ES-I3 (cell line): Measurements from ENCODE around the gene ABI2.
"Not testable (repeated sequence)": the region's sequence is repeated elsewhere in the genome, so short reads cannot be mapped to it uniquely, and the experiment has no call there.

ENCODE experiments used
- H3K36me3 ChIP-seq: 2 replicates; pipeline ENCODE4 v1.6.1; 2013; ENCODE audit warnings: mild to moderate bottlenecking, low read length, control low read depth, moderate library complexity; ENCODE audit not compliant: insufficient read depth
- H3K4me1 ChIP-seq: 2 replicates; pipeline ENCODE4 v1.6.1; 2013; ENCODE audit warnings: mild to moderate bottlenecking, control low read depth, low read length; ENCODE audit not compliant: insufficient read depth
- H3K9ac ChIP-seq: 2 replicates; pipeline ENCODE4 v1.6.1; 2013; ENCODE audit warnings: low read depth, mild to moderate bottlenecking, low read length, moderate library complexity
- H3K9me3 ChIP-seq: 2 replicates; pipeline ENCODE4 v1.6.1; 2013; ENCODE audit warnings: mild to moderate bottlenecking, low read length, moderate library complexity; ENCODE audit not compliant: control insufficient read depth, insufficient read depth

The ABI2 gene

GRCh38 chr2:203427061-203427460, 98.9 kb downstream of the ABI2 start:
- H3K4me1 ChIP-seq: no peaks in the 10 kb centered on the region
- peaks cover 9% of the 10 kb centered on the region for H3K36me3 ChIP-seq
- no peak overlapping the region for H3K9ac ChIP-seq
- no peaks in the 10 kb centered on the region for H3K9me3 ChIP-seq

- not testable (repeated sequence) for H3K9ac ChIP-seq, H3K36me3 ChIP-seq, H3K9me3 ChIP-seq, H3K4me1 ChIP-seq
Measured at GRCh38 chr2:203429643-203430042, 101.4 kb downstream of the ABI2 start.

DNA sequence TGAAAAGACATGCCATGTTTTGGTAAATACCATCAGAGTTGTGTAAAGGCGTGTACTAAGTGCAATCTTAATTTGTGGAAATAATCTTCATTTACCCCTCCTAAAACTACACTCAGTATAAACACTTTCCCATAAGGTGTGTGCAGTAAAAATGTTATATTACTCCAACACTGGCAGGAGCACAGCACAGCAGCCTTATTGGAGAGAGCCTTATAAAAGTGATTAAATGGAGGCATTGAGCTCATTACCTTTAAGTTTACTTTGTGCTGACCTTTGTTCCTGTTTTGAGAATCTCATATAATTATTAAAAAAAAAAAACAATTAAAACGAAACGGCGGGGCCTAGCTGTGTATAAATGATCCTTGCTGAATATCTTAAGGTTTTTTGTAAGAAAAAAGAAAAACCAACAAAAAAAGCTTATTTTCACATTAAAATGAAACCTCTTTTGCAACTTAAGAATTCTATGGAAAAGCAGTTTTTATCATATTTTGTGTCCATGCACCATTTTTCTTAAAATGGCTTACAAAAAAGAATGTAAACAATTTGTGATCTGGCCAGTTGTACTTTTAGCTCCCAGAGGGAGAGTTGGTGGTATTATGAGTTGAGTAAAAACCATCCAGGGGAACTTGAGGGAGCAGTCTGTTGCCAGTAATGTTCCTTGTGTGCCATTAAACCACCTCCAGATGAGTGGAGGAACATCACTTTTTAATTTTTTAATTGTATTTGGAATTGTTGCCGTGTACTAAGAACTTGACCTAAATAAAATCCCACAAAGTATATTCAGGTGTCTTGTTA, 103.4 kb downstream of the ABI2 start:
- Histone ChIP-seq H3K4me1 (no peaks in the 10 kb centered on the region), H3K36me3 (peaks cover 9% of the 10 kb centered on the region), H3K9ac (no peak overlapping the region; the same call in 1 of the 2 replicates), H3K9me3 (no peaks in the 10 kb centered on the region)

DNA sequence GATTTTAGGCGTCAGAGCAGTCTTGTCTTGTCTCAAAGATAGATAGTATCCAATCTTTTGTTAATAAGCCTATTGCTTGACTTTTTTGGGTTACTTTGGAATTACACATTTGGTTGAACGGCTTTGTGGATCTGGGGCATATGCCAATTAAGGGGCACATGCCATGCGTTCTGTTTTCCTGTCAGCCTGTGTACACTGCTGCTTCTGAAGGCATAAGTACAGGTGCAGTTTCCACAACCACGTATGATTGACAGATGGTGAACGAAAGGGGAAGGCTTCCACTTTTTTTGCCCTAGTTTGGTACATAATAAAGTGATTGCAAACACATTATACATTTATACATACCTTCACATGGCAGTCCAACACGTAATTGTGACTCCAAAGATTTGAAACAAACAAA, 104.6 kb downstream of the ABI2 start:
- Histone ChIP-seq H3K36me3 (peaks cover 2% of the 10 kb centered on the region; the same call in 1 of the 2 replicates), H3K4me1 (no peaks in the 10 kb centered on the region), H3K9me3 (no peaks in the 10 kb centered on the region), H3K9ac (no peak overlapping the region)

DNA sequence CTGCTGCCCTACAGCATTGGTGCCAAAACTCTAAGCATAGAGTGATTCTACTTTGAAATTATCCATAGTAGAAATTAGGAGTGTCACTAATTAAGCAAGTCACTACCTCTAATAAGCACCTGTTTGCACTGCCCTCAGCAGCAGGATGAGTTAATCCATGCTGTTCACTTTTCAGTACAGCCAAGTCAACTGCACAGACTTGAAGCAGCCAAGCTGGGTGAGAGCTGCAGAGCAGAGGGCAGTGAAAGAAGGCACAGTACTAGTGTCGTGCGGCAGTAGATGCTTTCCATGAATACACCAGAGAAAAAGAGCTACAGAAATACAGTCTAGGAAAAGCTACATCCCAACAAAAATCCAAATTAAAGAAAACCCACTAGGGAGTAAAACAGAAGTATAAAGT, 108.3 kb downstream of the ABI2 start:
- no peaks in the 10 kb centered on the region for H3K9me3 ChIP-seq
- H3K36me3 ChIP-seq: peaks cover 10% of the 10 kb centered on the region
- H3K4me1 ChIP-seq: no peaks in the 10 kb centered on the region
- no peak overlapping the region for H3K9ac ChIP-seq

- no peaks in the 10 kb centered on the region for H3K4me1 ChIP-seq
Measured at GRCh38 chr2:203437511-203437910, 109.3 kb downstream of the ABI2 start.

GRCh38 chr2:203438528-203438927, 110.3 kb downstream of the ABI2 start:
- H3K9me3 ChIP-seq: no peaks in the 10 kb centered on the region
- no peak overlapping the region for H3K9ac ChIP-seq
- H3K36me3 ChIP-seq: peaks cover 10% of the 10 kb centered on the region; the same call in 1 of the 2 replicates
- H3K4me1 ChIP-seq: no peaks in the 10 kb centered on the region

More at GRCh38 chr2:203437511-203437910, 109.3 kb downstream of the ABI2 start:
- Histone ChIP-seq H3K9me3 (no peaks in the 10 kb centered on the region), H3K9ac (no peak overlapping the region), H3K36me3 (peaks cover 10% of the 10 kb centered on the region)

DNA sequence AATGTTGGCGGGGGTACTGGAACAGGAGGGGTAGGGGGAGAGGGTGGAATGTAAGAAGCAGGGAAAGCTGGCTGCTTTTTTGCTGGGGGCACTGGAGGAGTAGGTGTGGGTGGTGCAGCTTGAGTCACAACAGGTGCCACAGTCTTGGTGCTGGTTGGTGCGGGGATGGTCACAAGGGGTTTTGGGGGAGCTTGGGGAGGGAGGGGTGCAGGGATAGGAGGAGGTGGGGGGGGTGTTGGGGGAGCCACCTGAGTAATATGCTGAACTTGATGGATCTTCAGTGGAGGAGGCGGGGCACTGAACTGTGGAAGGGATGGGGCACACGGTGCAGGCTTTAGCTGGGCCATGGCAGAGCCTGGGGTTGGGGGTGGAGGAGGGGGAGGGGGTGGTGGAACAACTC, 112.5 kb downstream of the ABI2 start:
- Histone ChIP-seq H3K9ac (no peak overlapping the region), H3K9me3 (no peaks in the 10 kb centered on the region), H3K36me3 (peaks cover 10% of the 10 kb centered on the region; the same call in 1 of the 2 replicates), H3K4me1 (no peaks in the 10 kb centered on the region)

DNA sequence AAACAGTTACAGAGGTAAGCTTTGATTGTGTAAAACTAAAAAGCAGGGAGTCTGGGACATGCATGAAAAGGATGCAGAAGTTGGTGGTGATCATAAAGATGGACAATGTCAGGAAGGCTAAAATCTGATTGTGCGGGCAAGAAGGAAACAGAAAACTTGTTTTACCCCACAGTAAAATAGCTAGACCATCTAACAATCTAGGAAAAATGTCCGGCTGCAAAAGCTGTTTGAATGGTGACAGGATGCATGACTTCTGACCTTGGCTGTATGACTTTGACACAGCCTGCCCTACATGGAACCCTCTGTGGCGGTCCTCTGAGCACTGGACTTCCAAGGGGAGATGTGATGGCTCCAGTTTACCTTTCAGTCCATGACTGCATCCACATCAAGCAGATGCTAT, 113.3 kb downstream of the ABI2 start:
- Histone ChIP-seq H3K9ac (no peak overlapping the region), H3K4me1 (no peaks in the 10 kb centered on the region), H3K9me3 (no peaks in the 10 kb centered on the region), H3K36me3 (peaks cover 10% of the 10 kb centered on the region; the same call in 1 of the 2 replicates)

DNA sequence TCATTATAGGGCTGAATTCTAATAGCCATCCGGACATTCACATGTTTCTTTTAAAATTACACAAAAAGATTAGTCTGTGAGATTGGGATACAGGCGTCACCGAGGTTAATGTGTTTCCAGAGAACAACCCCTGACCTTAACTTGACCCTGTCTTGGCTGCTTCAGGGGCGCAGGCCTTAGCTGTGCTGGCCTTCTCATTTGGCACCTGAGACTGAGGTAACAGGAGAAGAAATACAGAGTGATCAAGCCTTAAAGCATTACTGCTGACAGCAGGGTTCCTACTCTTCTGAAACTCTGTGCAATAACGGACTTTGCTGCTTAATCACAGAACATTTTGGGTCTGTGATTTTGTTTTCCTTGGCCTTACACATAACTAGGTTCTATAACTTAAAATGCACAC, 114.3 kb downstream of the ABI2 start:
- peaks cover 10% of the 10 kb centered on the region; the same call in 1 of the 2 replicates for H3K36me3 ChIP-seq
- H3K9ac ChIP-seq: no peak overlapping the region
- H3K9me3 ChIP-seq: no peaks in the 10 kb centered on the region
- no peaks in the 10 kb centered on the region for H3K4me1 ChIP-seq

GRCh38 chr2:203444738-203445137, 116.5 kb downstream of the ABI2 start:
- Histone ChIP-seq H3K36me3 (peaks cover 4% of the 10 kb centered on the region; the same call in 1 of the 2 replicates), H3K9ac (no peak overlapping the region), H3K9me3 (no peaks in the 10 kb centered on the region), H3K4me1 (no peaks in the 10 kb centered on the region)

GRCh38 chr2:203446071-203446481, 117.9 kb downstream of the ABI2 start:
- H3K9ac ChIP-seq: no peak overlapping the region
- H3K36me3 ChIP-seq: no peaks in the 10 kb centered on the region
- H3K4me1 ChIP-seq: no peaks in the 10 kb centered on the region
- no peaks in the 10 kb centered on the region for H3K9me3 ChIP-seq

- Histone ChIP-seq H3K4me1 (no peaks in the 10 kb centered on the region), H3K9me3 (no peaks in the 10 kb centered on the region), H3K9ac (no peak overlapping the region), H3K36me3 (no peaks in the 10 kb centered on the region)
Measured at GRCh38 chr2:203446780-203447179, 118.6 kb downstream of the ABI2 start.

GRCh38 chr2:203450561-203450960, 122.4 kb downstream of the ABI2 start:
- no peaks in the 10 kb centered on the region for H3K4me1 ChIP-seq
- no peak overlapping the region for H3K9ac ChIP-seq
- no peaks in the 10 kb centered on the region for H3K9me3 ChIP-seq
- no peaks in the 10 kb centered on the region for H3K36me3 ChIP-seq

GRCh38 chr2:203451011-203451410, 122.8 kb downstream of the ABI2 start:
- H3K36me3 ChIP-seq: no peaks in the 10 kb centered on the region
- H3K9ac ChIP-seq: no peak overlapping the region
- no peaks in the 10 kb centered on the region for H3K4me1 ChIP-seq
- no peaks in the 10 kb centered on the region for H3K9me3 ChIP-seq
